ENCODE data around the gene SLC2A4RG. TPM values are rescaled to one million over a fixed set of nuclear protein-coding genes. Genes with fewer than 3 reads are reported as not detected.

The SLC2A4RG gene
- polyA plus RNA-seq, 4 donors = 11.6 to 69.9 (median 17.6) TPM

GRCh38 chr20:63778857-63779256 lies 39.3 kb downstream of the SLC2A4RG start:
- H3K9me3 ChIP-seq (ENCODE audit: control insufficient read depth in 2 of 2, insufficient read depth in 1 of 2, low read depth in 1 of 2, low read length in 1 of 2) = no peaks in the 10 kb centered on the region
- peaks cover 0 to 15% (median 0%) of the 10 kb centered on the region in 3 donors for H3K27me3 ChIP-seq (ENCODE audit: control insufficient read depth in 3 of 3, insufficient read depth in 3 of 3, low read length in 3 of 3)
- H3K27ac ChIP-seq (ENCODE audit: low read depth in 1 of 3, low read length in 2 of 3) = no peak overlapping the region
- DNase-seq (no peak), FAIRE-seq (no peak)
- H3K4me3 ChIP-seq (ENCODE audit: low read depth in 1 of 3, low read length in 3 of 3) = no peak overlapping the region
- WGBS, 3 donors = 45 to 66% (median 47%) methylated on average over 9 of the region's 9 CpGs
- peaks cover 0 to 7% (median 0%) of the 10 kb centered on the region in 3 donors for H3K4me1 ChIP-seq (ENCODE audit: control insufficient read depth in 3 of 3, insufficient read depth in 2 of 3, low read depth in 1 of 3, low read length in 2 of 3)
- peaks cover 0 to 10% (median 0%) of the 10 kb centered on the region in 3 donors for H3K36me3 ChIP-seq (ENCODE audit: control insufficient read depth in 3 of 3, insufficient read depth in 2 of 3, low read depth in 1 of 3, low read length in 3 of 3)

- Histone ChIP-seq H3K36me3 (ENCODE audit: control insufficient read depth in 3 of 3, insufficient read depth in 2 of 3, low read depth in 1 of 3, low read length in 3 of 3) (peaks cover 0 to 5% (median 0%) of the 10 kb centered on the region in 3 donors), H3K27ac (ENCODE audit: low read depth in 1 of 3, low read length in 2 of 3) (no peak overlapping the region), H3K27me3 (ENCODE audit: control insufficient read depth in 3 of 3, insufficient read depth in 3 of 3, low read length in 3 of 3) (no peaks in the 10 kb centered on the region), H3K9me3 (ENCODE audit: control insufficient read depth in 2 of 2, insufficient read depth in 1 of 2, low read depth in 1 of 2, low read length in 1 of 2) (no peaks in the 10 kb centered on the region), H3K4me3 (ENCODE audit: low read depth in 1 of 3, low read length in 3 of 3) (no peak overlapping the region), H3K4me1 (ENCODE audit: control insufficient read depth in 3 of 3, insufficient read depth in 2 of 3, low read depth in 1 of 3, low read length in 2 of 3) (no peaks in the 10 kb centered on the region)
- WGBS, 3 donors = 83 to 87% (median 86%) methylated on average over 14 of the region's 14 CpGs
- DNase-seq (no peak), FAIRE-seq (no peak)
Measured at GRCh38 chr20:63781181-63781580, 41.6 kb downstream of the SLC2A4RG start.

GRCh38 chr20:63782051-63782471 lies 42.5 kb downstream of the SLC2A4RG start:
- FAIRE-seq (no peak), DNase-seq (peak in 1 of 2 donors; percentile 7)
- 48 to 70% (median 54%) methylated on average over 14 to 17 of the region's 18 CpGs for WGBS, 3 donors
- no peak overlapping the region for H3K4me3 ChIP-seq (ENCODE audit: low read depth in 1 of 3, low read length in 3 of 3)
- H3K4me1 ChIP-seq (ENCODE audit: control insufficient read depth in 3 of 3, insufficient read depth in 2 of 3, low read depth in 1 of 3, low read length in 2 of 3) = no peaks in the 10 kb centered on the region
- H3K27me3 ChIP-seq (ENCODE audit: control insufficient read depth in 3 of 3, insufficient read depth in 3 of 3, low read length in 3 of 3) = no peaks in the 10 kb centered on the region
- H3K27ac ChIP-seq (ENCODE audit: low read depth in 1 of 3, low read length in 2 of 3) = no peak overlapping the region
- no peaks in the 10 kb centered on the region for H3K9me3 ChIP-seq (ENCODE audit: control insufficient read depth in 2 of 2, insufficient read depth in 1 of 2, low read depth in 1 of 2, low read length in 1 of 2)
- peaks cover 0 to 5% (median 0%) of the 10 kb centered on the region in 3 donors for H3K36me3 ChIP-seq (ENCODE audit: control insufficient read depth in 3 of 3, insufficient read depth in 2 of 3, low read depth in 1 of 3, low read length in 3 of 3)

- FAIRE-seq (no peak), DNase-seq (no peak)
- H3K4me3 ChIP-seq (ENCODE audit: low read depth in 1 of 3, low read length in 3 of 3) = no peak overlapping the region
- no peaks in the 10 kb centered on the region for H3K9me3 ChIP-seq (ENCODE audit: control insufficient read depth in 2 of 2, insufficient read depth in 1 of 2, low read depth in 1 of 2, low read length in 1 of 2)
- no peak overlapping the region for H3K27ac ChIP-seq (ENCODE audit: low read depth in 1 of 3, low read length in 2 of 3)
- peaks cover 0 to 3% (median 0%) of the 10 kb centered on the region in 3 donors for H3K36me3 ChIP-seq (ENCODE audit: control insufficient read depth in 3 of 3, insufficient read depth in 2 of 3, low read depth in 1 of 3, low read length in 3 of 3)
- no peaks in the 10 kb centered on the region for H3K27me3 ChIP-seq (ENCODE audit: control insufficient read depth in 3 of 3, insufficient read depth in 3 of 3, low read length in 3 of 3)
- H3K4me1 ChIP-seq (ENCODE audit: control insufficient read depth in 3 of 3, insufficient read depth in 2 of 3, low read depth in 1 of 3, low read length in 2 of 3) = no peaks in the 10 kb centered on the region
- 54 to 77% (median 75%) methylated on average over 12 of the region's 12 CpGs for WGBS, 3 donors
Measured at GRCh38 chr20:63782521-63782971, 43.0 kb downstream of the SLC2A4RG start.

GRCh38 chr20:63783970-63784369 lies 44.4 kb downstream of the SLC2A4RG start:
- 79 to 84% (median 82%) methylated on average over 16 of the region's 16 CpGs for WGBS, 3 donors
- Histone ChIP-seq H3K9me3 (ENCODE audit: control insufficient read depth in 2 of 2, insufficient read depth in 1 of 2, low read depth in 1 of 2, low read length in 1 of 2) (no peaks in the 10 kb centered on the region), H3K4me1 (ENCODE audit: control insufficient read depth in 3 of 3, insufficient read depth in 2 of 3, low read depth in 1 of 3, low read length in 2 of 3) (no peaks in the 10 kb centered on the region), H3K4me3 (ENCODE audit: low read depth in 1 of 3, low read length in 3 of 3) (no peak overlapping the region), H3K36me3 (ENCODE audit: control insufficient read depth in 3 of 3, insufficient read depth in 2 of 3, low read depth in 1 of 3, low read length in 3 of 3) (peaks cover 0 to 3% (median 0%) of the 10 kb centered on the region in 3 donors), H3K27ac (ENCODE audit: low read depth in 1 of 3, low read length in 2 of 3) (no peak overlapping the region), H3K27me3 (ENCODE audit: control insufficient read depth in 3 of 3, insufficient read depth in 3 of 3, low read length in 3 of 3) (no peaks in the 10 kb centered on the region)
- no peak for FAIRE-seq
- DNase-seq = no peak

- no peak for DNase-seq
- H3K27me3 ChIP-seq (ENCODE audit: control insufficient read depth in 3 of 3, insufficient read depth in 3 of 3, low read length in 3 of 3) = no peaks in the 10 kb centered on the region
- no peak overlapping the region for H3K4me3 ChIP-seq (ENCODE audit: low read depth in 1 of 3, low read length in 3 of 3)
- no peaks in the 10 kb centered on the region for H3K4me1 ChIP-seq (ENCODE audit: control insufficient read depth in 3 of 3, insufficient read depth in 2 of 3, low read depth in 1 of 3, low read length in 2 of 3)
- H3K9me3 ChIP-seq (ENCODE audit: control insufficient read depth in 2 of 2, insufficient read depth in 1 of 2, low read depth in 1 of 2, low read length in 1 of 2) = no peaks in the 10 kb centered on the region
- H3K27ac ChIP-seq (ENCODE audit: low read depth in 1 of 3, low read length in 2 of 3) = no peak overlapping the region
- H3K36me3 ChIP-seq (ENCODE audit: control insufficient read depth in 3 of 3, insufficient read depth in 2 of 3, low read depth in 1 of 3, low read length in 3 of 3) = peaks cover 0 to 15% (median 0%) of the 10 kb centered on the region in 3 donors
- no peak for FAIRE-seq
- WGBS, 3 donors = 69 to 72% (median 70%) methylated on average over 14 of the region's 14 CpGs
Measured at GRCh38 chr20:63785691-63786131, 46.1 kb downstream of the SLC2A4RG start.

GRCh38 chr20:63787302-63787701 lies 47.7 kb downstream of the SLC2A4RG start:
- H3K27ac ChIP-seq (ENCODE audit: low read depth in 1 of 3, low read length in 2 of 3) = no peak overlapping the region
- no peaks in the 10 kb centered on the region for H3K27me3 ChIP-seq (ENCODE audit: control insufficient read depth in 3 of 3, insufficient read depth in 3 of 3, low read length in 3 of 3)
- FAIRE-seq (no peak), DNase-seq (no peak)
- 74 to 83% (median 81%) methylated on average over 11 of the region's 11 CpGs for WGBS, 3 donors
- peaks cover 0 to 15% (median 0%) of the 10 kb centered on the region in 3 donors for H3K36me3 ChIP-seq (ENCODE audit: control insufficient read depth in 3 of 3, insufficient read depth in 2 of 3, low read depth in 1 of 3, low read length in 3 of 3)
- H3K9me3 ChIP-seq (ENCODE audit: control insufficient read depth in 2 of 2, insufficient read depth in 1 of 2, low read depth in 1 of 2, low read length in 1 of 2) = no peaks in the 10 kb centered on the region
- no peaks in the 10 kb centered on the region for H3K4me1 ChIP-seq (ENCODE audit: control insufficient read depth in 3 of 3, insufficient read depth in 2 of 3, low read depth in 1 of 3, low read length in 2 of 3)
- no peak overlapping the region for H3K4me3 ChIP-seq (ENCODE audit: low read depth in 1 of 3, low read length in 3 of 3)

- Histone ChIP-seq H3K4me1 (ENCODE audit: control insufficient read depth in 3 of 3, insufficient read depth in 2 of 3, low read depth in 1 of 3, low read length in 2 of 3) (no peaks in the 10 kb centered on the region), H3K27me3 (ENCODE audit: control insufficient read depth in 3 of 3, insufficient read depth in 3 of 3, low read length in 3 of 3) (no peaks in the 10 kb centered on the region), H3K9me3 (ENCODE audit: control insufficient read depth in 2 of 2, insufficient read depth in 1 of 2, low read depth in 1 of 2, low read length in 1 of 2) (no peaks in the 10 kb centered on the region), H3K4me3 (ENCODE audit: low read depth in 1 of 3, low read length in 3 of 3) (no peak overlapping the region), H3K36me3 (ENCODE audit: control insufficient read depth in 3 of 3, insufficient read depth in 2 of 3, low read depth in 1 of 3, low read length in 3 of 3) (peaks cover 0 to 15% (median 0%) of the 10 kb centered on the region in 3 donors), H3K27ac (ENCODE audit: low read depth in 1 of 3, low read length in 2 of 3) (no peak overlapping the region)
- WGBS, 3 donors = 78 to 89% (median 81%) methylated on average over 16 of the region's 16 CpGs
- FAIRE-seq (no peak), DNase-seq (no peak)
Measured at GRCh38 chr20:63787749-63788148, 48.2 kb downstream of the SLC2A4RG start.

Measured in small intestine (tissue), 7 donors.